HG02852 (cell line): ENCODE results near the gene LUC7L.
"Not testable (repeated sequence)": the region's sequence is repeated elsewhere in the genome, so short reads cannot be mapped to it uniquely, and the experiment has no call there.

ENCODE experiments used
- ATAC-seq: cut with Tn5 transposase; IDR thresholded peaks from one replicate; pipeline ENCODE4 v1.9.1; 2021; ENCODE audit warnings: mild to moderate bottlenecking, moderate library complexity; ENCODE audit not compliant: unreplicated experiment

The LUC7L gene

GRCh38 chr16:169014-169413 is 60.2 kb downstream of the LUC7L start:
- no peak for ATAC-seq

- no peak for ATAC-seq
These were observed 60.8 kb downstream of the LUC7L start for GRCh38 chr16:168424-168823.

- no peak for ATAC-seq
These were observed 62.0 kb downstream of the LUC7L start for GRCh38 chr16:167122-167690.

- no peak for ATAC-seq
These were observed 62.7 kb downstream of the LUC7L start for GRCh38 chr16:166375-167121.

GRCh38 chr16:165539-166374 is 63.5 kb downstream of the LUC7L start, which contains the start of gene HBM:
TSS of gene HBM (plus strand) at chr16:165978. CDS start at chr16:165998, 20 bp downstream.
- ATAC-seq = no peak

GRCh38 chr16:164827-165538 is 64.3 kb downstream of the LUC7L start:
- ATAC-seq = no peak

GRCh38 chr16:164134-164823 is 65.0 kb downstream of the LUC7L start:
- ATAC-seq = not testable (repeated sequence)

- ATAC-seq = not testable (repeated sequence)
These were observed 65.6 kb downstream of the LUC7L start for GRCh38 chr16:163696-164095.

- ATAC-seq = not testable (repeated sequence)
These were observed 66.1 kb downstream of the LUC7L start for GRCh38 chr16:163139-163538.

GRCh38 chr16:162271-162991 is 66.8 kb downstream of the LUC7L start:
- no peak for ATAC-seq

- ATAC-seq = no peak
These were observed 68.5 kb downstream of the LUC7L start for GRCh38 chr16:160691-161190.

- not testable (repeated sequence) for ATAC-seq
These were observed 69.0 kb downstream of the LUC7L start for GRCh38 chr16:160242-160641.

GRCh38 chr16:159136-159849 is 70.0 kb downstream of the LUC7L start:
- ATAC-seq = no peak

- ATAC-seq = no peak
These were observed 74.2 kb downstream of the LUC7L start for GRCh38 chr16:155031-155398.

- no peak for ATAC-seq
These were observed 74.8 kb downstream of the LUC7L start for GRCh38 chr16:154217-155030.

GRCh38 chr16:153550-154216 is 75.6 kb downstream of the LUC7L start:
- ATAC-seq = not testable (repeated sequence)

GRCh38 chr16:153129-153521 is 76.1 kb downstream of the LUC7L start:
- not testable (repeated sequence) for ATAC-seq
